SJCRH30 (cell line): Measurements from ENCODE around the gene OR13C4. TPM values are rescaled to one million over a fixed set of nuclear protein-coding genes. Genes with fewer than 3 reads are reported as not detected.

Experiments used
- DNase-seq, 2 experiments: peaks; one replicate each; pipeline ENCODE4 v3.0.0-alpha.2; 2015 to 2020
- H3K27ac ChIP-seq: fragments of 250-450 bp; sonication (Bioruptor Pico); 2 replicates; pipeline ENCODE4 v1.5.1; 2020; ENCODE audit warnings: mild to moderate bottlenecking, moderate library complexity
- H3K27me3 ChIP-seq: fragments of 250-450 bp; sonication (Bioruptor Pico); 2 replicates; pipeline ENCODE4 v1.5.1; 2020; ENCODE audit warnings: mild to moderate bottlenecking, moderate library complexity
- H3K36me3 ChIP-seq: fragments of 250-450 bp; sonication (Bioruptor Pico); 2 replicates; pipeline ENCODE4 v1.5.1; 2020; ENCODE audit warnings: mild to moderate bottlenecking, moderate library complexity
- H3K4me1 ChIP-seq: fragments of 250-450 bp; sonication (Bioruptor Pico); 2 replicates; pipeline ENCODE4 v1.5.1; 2020; ENCODE audit warnings: mild to moderate bottlenecking, moderate library complexity
- H3K4me3 ChIP-seq: fragments of 250-450 bp; sonication (Bioruptor Pico); 2 replicates; pipeline ENCODE4 v1.5.1; 2020; ENCODE audit warnings: mild to moderate bottlenecking, moderate library complexity
- H3K9me3 ChIP-seq: fragments of 250-450 bp; sonication (Bioruptor Pico); replicated peaks from 2 replicates; pipeline ENCODE4 v1.5.1; 2020; ENCODE audit warnings: mild to moderate bottlenecking, moderate library complexity
- total RNA-seq: library from RNA; depleted of rRNA; stranded (reverse); fragments of >200 nt; shearing (Covaris generic); gene quantifications from 2 replicates; pipeline ENCODE4 v1.2.3, GENCODE V29; 2014; rRNA removed

OR13C4 gene
- total RNA-seq, 1 experiment from 2014 or later = not detected

- Histone ChIP-seq H3K9me3 (no peaks in the 10 kb centered on the region), H3K4me3 (no peak overlapping the region), H3K27me3 (no peaks in the 10 kb centered on the region), H3K4me1 (no peaks in the 10 kb centered on the region), H3K36me3 (no peaks in the 10 kb centered on the region), H3K27ac (no peak overlapping the region)
- DNase-seq = no peak
Observed at GRCh38 chr9:104503440-104503839, 23.6 kb downstream of the OR13C4 start.

- H3K9me3 ChIP-seq = no peaks in the 10 kb centered on the region
- no peaks in the 10 kb centered on the region for H3K36me3 ChIP-seq
- H3K27me3 ChIP-seq = no peaks in the 10 kb centered on the region
- peak in 1 of 2 experiments; percentile 8 for DNase-seq
- H3K27ac ChIP-seq = no peak overlapping the region
- H3K4me3 ChIP-seq = no peak overlapping the region
- H3K4me1 ChIP-seq = no peaks in the 10 kb centered on the region
Observed at GRCh38 chr9:104494808-104495207, 32.2 kb downstream of the OR13C4 start.

- DNase-seq = no peak
- no peaks in the 10 kb centered on the region for H3K9me3 ChIP-seq
- H3K27ac ChIP-seq = no peak overlapping the region
- H3K36me3 ChIP-seq = no peaks in the 10 kb centered on the region
- H3K4me3 ChIP-seq = no peak overlapping the region
- no peaks in the 10 kb centered on the region for H3K4me1 ChIP-seq
- H3K27me3 ChIP-seq = no peaks in the 10 kb centered on the region
Observed at GRCh38 chr9:104485014-104485413, 42.0 kb downstream of the OR13C4 start.

- Histone ChIP-seq H3K4me3 (no peak overlapping the region), H3K27ac (no peak overlapping the region), H3K4me1 (no peaks in the 10 kb centered on the region), H3K36me3 (no peaks in the 10 kb centered on the region), H3K27me3 (no peaks in the 10 kb centered on the region), H3K9me3 (no peaks in the 10 kb centered on the region)
- DNase-seq = no peak
Observed at GRCh38 chr9:104482921-104483570, 44.0 kb downstream of the OR13C4 start.

Other genes starting within 250 kb of the OR13C4 start
- not detected in 2 replicates for gene OR13F1, start 22.9 kb downstream of the OR13C4 start, total RNA-seq
- gene OR13C3, start 9.6 kb upstream of the OR13C4 start, total RNA-seq = not detected in 2 replicates
- gene OR13C8, start 42.0 kb upstream of the OR13C4 start, total RNA-seq = not detected in 2 replicates
- not detected in 2 replicates for gene OR13C5, start 72.2 kb upstream of the OR13C4 start, total RNA-seq
- not detected in 2 replicates for gene OR13C2, start 78.4 kb upstream of the OR13C4 start, total RNA-seq
- gene OR13C9, start 91.0 kb upstream of the OR13C4 start, total RNA-seq = not detected in 2 replicates
- gene OR13D1, start 167.3 kb upstream of the OR13C4 start, total RNA-seq = not detected in 2 replicates
- 25.3 and 27.8 TPM in 2 replicates for gene NIPSNAP3A, start 220.5 kb upstream of the OR13C4 start, total RNA-seq
- 0.36 and 0.48 TPM in 2 replicates for gene NIPSNAP3B, start 236.9 kb upstream of the OR13C4 start, total RNA-seq